SHP77 treated with DMSO at 0.1 percent for 48 hours (cell line): Measurements from ENCODE around the gene NBAS.
"Not testable (repeated sequence)": the region's sequence is repeated elsewhere in the genome, so short reads cannot be mapped to it uniquely, and the experiment has no call there.

ENCODE experiments used
- DNase-seq: peaks from one replicate; lab custom pipeline; 2025; lab: John Stamatoyannopoulos, UW

NBAS gene

GRCh38 chr2:15527074-15527739 lies 33.9 kb downstream of the NBAS start:
- DNase-seq: no peak

GRCh38 chr2:15521641-15522181 lies 39.4 kb downstream of the NBAS start:
- no peak for DNase-seq

GRCh38 chr2:15520346-15520745 lies 40.8 kb downstream of the NBAS start:
- DNase-seq: no peak

- DNase-seq: not testable (repeated sequence)
Measured at GRCh38 chr2:15518759-15519158, 42.4 kb downstream of the NBAS start.

GRCh38 chr2:15517793-15518192 lies 43.3 kb downstream of the NBAS start:
- DNase-seq: no peak

GRCh38 chr2:15511686-15512085 lies 49.4 kb downstream of the NBAS start:
- DNase-seq: no peak

- no peak for DNase-seq
Measured at GRCh38 chr2:15510552-15510951, 50.6 kb downstream of the NBAS start.

- DNase-seq: no peak
Measured at GRCh38 chr2:15510131-15510530, 51.0 kb downstream of the NBAS start.

GRCh38 chr2:15507697-15508096 lies 53.4 kb downstream of the NBAS start:
- no peak for DNase-seq

- DNase-seq: no peak
Measured at GRCh38 chr2:15507061-15507460, 54.1 kb downstream of the NBAS start.

- DNase-seq: no peak
Measured at GRCh38 chr2:15506229-15506819, 54.8 kb downstream of the NBAS start.

GRCh38 chr2:15504882-15505663 lies 56.1 kb downstream of the NBAS start:
- DNase-seq: no peak

- not testable (repeated sequence) for DNase-seq
Measured at GRCh38 chr2:15499251-15499650, 61.9 kb downstream of the NBAS start.

- no peak for DNase-seq
Measured at GRCh38 chr2:15498554-15498953, 62.6 kb downstream of the NBAS start.

GRCh38 chr2:15494877-15495276 lies 66.3 kb downstream of the NBAS start:
- no peak for DNase-seq

GRCh38 chr2:15492773-15493325 lies 68.3 kb downstream of the NBAS start:
- DNase-seq: no peak

- no peak for DNase-seq
Measured at GRCh38 chr2:15486770-15487169, 74.4 kb downstream of the NBAS start.

GRCh38 chr2:15485949-15486348 lies 75.2 kb downstream of the NBAS start:
- DNase-seq: no peak

GRCh38 chr2:15481000-15481399 lies 80.1 kb downstream of the NBAS start:
- no peak for DNase-seq

GRCh38 chr2:15480552-15480951 lies 80.6 kb downstream of the NBAS start:
- DNase-seq: no peak

GRCh38 chr2:15472876-15473275 lies 88.3 kb downstream of the NBAS start:
- DNase-seq: no peak

- DNase-seq: no peak
Measured at GRCh38 chr2:15472133-15472532, 89.0 kb downstream of the NBAS start.

GRCh38 chr2:15471606-15472005 lies 89.5 kb downstream of the NBAS start:
- no peak for DNase-seq
